ENCODE results near the gene ATG4C.

- peak; percentile 35; the same call in 1 of the 2 replicates for TF ChIP-seq POLR2AphosphoS5 (IDR thresholded peaks at IDR 0.05; ENCODE audit: borderline replicate concordance, low read depth, low read length)
- TF ChIP-seq FOXP2 (optimal IDR thresholded peaks at IDR 0.05; ENCODE audit: control extremely low read depth, extremely low read length, insufficient read depth): no peak
These were observed 120.3 kb downstream of the ATG4C start for GRCh38 chr1:62903982-62904855.

All from SK-N-MC (cell line).